Skin of body (tissue), 2 donors: ENCODE results near the gene FBXL13. TPM values are rescaled to one million over a fixed set of nuclear protein-coding genes. Genes with fewer than 3 reads are reported as not detected.
A peak's percentile ranks its signal among the peaks of the same experiment; 100 is the strongest.
"Not testable (repeated sequence)": the region's sequence is repeated elsewhere in the genome, so short reads cannot be mapped to it uniquely, and the experiment has no call there.

Experiments used
- DNase-seq: peaks from one replicate; lab custom pipeline; 2025; lab: John Stamatoyannopoulos, UW
- total RNA-seq: library from RNA; depleted of rRNA; stranded (reverse); fragments of >200 nt; gene quantifications from one replicate; pipeline ENCODE4 v1.2.3, GENCODE V29; 2014

FBXL13 gene
- total RNA-seq, 1 donor from 2014 or later: 2.8 TPM

- peak; percentile 1 for DNase-seq
Measured at GRCh38 chr7:102983602-102984001, 91.0 kb downstream of the FBXL13 start.

GRCh38 chr7:102982235-102982634, 92.4 kb downstream of the FBXL13 start:
- no peak for DNase-seq

GRCh38 chr7:102981451-102981850, 93.1 kb downstream of the FBXL13 start:
- DNase-seq: no peak

GRCh38 chr7:102979670-102980069, 94.9 kb downstream of the FBXL13 start:
- DNase-seq: no peak

- DNase-seq: no peak
Measured at GRCh38 chr7:102978284-102978683, 96.3 kb downstream of the FBXL13 start.

- DNase-seq: not testable (repeated sequence)
Measured at GRCh38 chr7:102977586-102977985, 97.0 kb downstream of the FBXL13 start.

GRCh38 chr7:102976493-102976892, 98.1 kb downstream of the FBXL13 start:
- no peak for DNase-seq

GRCh38 chr7:102975854-102976253, 98.7 kb downstream of the FBXL13 start:
- DNase-seq: no peak

- no peak for DNase-seq
Measured at GRCh38 chr7:102974366-102975236, 100.0 kb downstream of the FBXL13 start.

GRCh38 chr7:102973096-102973802, 101.3 kb downstream of the FBXL13 start:
- DNase-seq: no peak

- no peak for DNase-seq
Measured at GRCh38 chr7:102967798-102968197, 106.8 kb downstream of the FBXL13 start.

GRCh38 chr7:102966465-102966864, 108.1 kb downstream of the FBXL13 start:
- no peak for DNase-seq

- not testable (repeated sequence) for DNase-seq
Measured at GRCh38 chr7:102961993-102962392, 112.6 kb downstream of the FBXL13 start.

- not testable (repeated sequence) for DNase-seq
Measured at GRCh38 chr7:102958004-102958403, 116.6 kb downstream of the FBXL13 start.

- not testable (repeated sequence) for DNase-seq
Measured at GRCh38 chr7:102954359-102954758, 120.2 kb downstream of the FBXL13 start.

GRCh38 chr7:102953406-102953805, 121.2 kb downstream of the FBXL13 start:
- no peak for DNase-seq

- no peak for DNase-seq
Measured at GRCh38 chr7:102951839-102952238, 122.8 kb downstream of the FBXL13 start.

- no peak for DNase-seq
Measured at GRCh38 chr7:102944241-102944640, 130.4 kb downstream of the FBXL13 start.

- no peak for DNase-seq
Measured at GRCh38 chr7:102943423-102944169, 131.0 kb downstream of the FBXL13 start.

GRCh38 chr7:102942868-102943267, 131.7 kb downstream of the FBXL13 start:
- peak; percentile 69 for DNase-seq

- DNase-seq: peak; percentile 60
Measured at GRCh38 chr7:102942181-102942866, 132.3 kb downstream of the FBXL13 start.
